HepG2 (cell line): ENCODE measurements around the gene FSCN2.
"Not testable (repeated sequence)": the region's sequence is repeated elsewhere in the genome, so short reads cannot be mapped to it uniquely, and the experiment has no call there.

Experiments used
- POLR2A ChIP-seq, 2 experiments: IDR thresholded peaks; 2 replicates each; pipeline ENCODE4 v1.6.1; 2011; ENCODE audit warnings: low read depth in 2 of 2, low read length in 2 of 2, mild to moderate bottlenecking in 1 of 2, moderate library complexity in 1 of 2; ENCODE audit not compliant: insufficient read depth in 1 of 2
- TF ChIP-seq, protein P1 (sequence below): sonication (generic); formaldehyde crosslinking; IDR thresholded peaks from 2 replicates; pipeline ENCODE4 v1.5.0; 2020; ENCODE audit warnings: mild to moderate bottlenecking, missing genetic modification reagents, moderate library complexity
- TF ChIP-seq, protein P2 (sequence below), 2 experiments: sonication (generic) in 1 of 2; formaldehyde crosslinking in 1 of 2; IDR thresholded peaks; 2 replicates each; pipeline versions ENCODE4 v1.5.1 to v1.6.1; 2011 to 2020; ENCODE audit warnings: borderline replicate concordance in 1 of 2, low read depth in 1 of 2, low read length in 1 of 2, mild to moderate bottlenecking in 1 of 2, missing genetic modification reagents in 1 of 2, moderate library complexity in 1 of 2

DNA sequence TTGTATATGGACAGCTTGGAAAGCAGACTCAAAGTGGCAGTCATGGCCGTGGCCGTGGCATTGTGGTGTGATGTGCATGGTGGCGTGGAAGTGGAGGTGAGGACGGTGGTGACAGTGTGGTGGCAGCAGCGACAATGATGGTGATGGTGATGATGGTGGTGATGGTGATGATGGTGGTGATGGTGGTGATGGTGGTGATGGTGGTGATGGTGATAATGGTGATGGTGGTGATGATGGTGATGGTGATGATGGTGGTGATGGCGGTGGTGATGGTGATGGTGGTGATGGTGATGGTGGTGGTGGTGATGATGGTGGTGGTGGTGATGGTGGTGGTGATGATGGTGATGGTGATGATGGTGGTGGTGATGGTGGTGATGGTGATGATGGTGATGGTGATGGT, 2.8 kb downstream of the FSCN2 start:
- not testable (repeated sequence) for TF ChIP-seq POLR2A (IDR thresholded peaks at IDR 0.05; ENCODE audit: insufficient read depth in 1 of 2, low read depth in 2 of 2, low read length in 2 of 2)
- TF ChIP-seq, protein P1, sequence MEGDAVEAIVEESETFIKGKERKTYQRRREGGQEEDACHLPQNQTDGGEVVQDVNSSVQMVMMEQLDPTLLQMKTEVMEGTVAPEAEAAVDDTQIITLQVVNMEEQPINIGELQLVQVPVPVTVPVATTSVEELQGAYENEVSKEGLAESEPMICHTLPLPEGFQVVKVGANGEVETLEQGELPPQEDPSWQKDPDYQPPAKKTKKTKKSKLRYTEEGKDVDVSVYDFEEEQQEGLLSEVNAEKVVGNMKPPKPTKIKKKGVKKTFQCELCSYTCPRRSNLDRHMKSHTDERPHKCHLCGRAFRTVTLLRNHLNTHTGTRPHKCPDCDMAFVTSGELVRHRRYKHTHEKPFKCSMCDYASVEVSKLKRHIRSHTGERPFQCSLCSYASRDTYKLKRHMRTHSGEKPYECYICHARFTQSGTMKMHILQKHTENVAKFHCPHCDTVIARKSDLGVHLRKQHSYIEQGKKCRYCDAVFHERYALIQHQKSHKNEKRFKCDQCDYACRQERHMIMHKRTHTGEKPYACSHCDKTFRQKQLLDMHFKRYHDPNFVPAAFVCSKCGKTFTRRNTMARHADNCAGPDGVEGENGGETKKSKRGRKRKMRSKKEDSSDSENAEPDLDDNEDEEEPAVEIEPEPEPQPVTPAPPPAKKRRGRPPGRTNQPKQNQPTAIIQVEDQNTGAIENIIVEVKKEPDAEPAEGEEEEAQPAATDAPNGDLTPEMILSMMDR = not testable (repeated sequence)
- TF ChIP-seq, protein P2, sequence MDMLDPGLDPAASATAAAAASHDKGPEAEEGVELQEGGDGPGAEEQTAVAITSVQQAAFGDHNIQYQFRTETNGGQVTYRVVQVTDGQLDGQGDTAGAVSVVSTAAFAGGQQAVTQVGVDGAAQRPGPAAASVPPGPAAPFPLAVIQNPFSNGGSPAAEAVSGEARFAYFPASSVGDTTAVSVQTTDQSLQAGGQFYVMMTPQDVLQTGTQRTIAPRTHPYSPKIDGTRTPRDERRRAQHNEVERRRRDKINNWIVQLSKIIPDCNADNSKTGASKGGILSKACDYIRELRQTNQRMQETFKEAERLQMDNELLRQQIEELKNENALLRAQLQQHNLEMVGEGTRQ (IDR thresholded peaks at IDR 0.05; ENCODE audit: low read depth, low read length) = not testable (repeated sequence)
- TF ChIP-seq, protein P2 (CRISPR knock-in tag; IDR thresholded peaks at IDR 0.05; ENCODE audit: borderline replicate concordance) = not testable (repeated sequence)
